ENCODE measurements around the gene ARID1B.

DNA sequence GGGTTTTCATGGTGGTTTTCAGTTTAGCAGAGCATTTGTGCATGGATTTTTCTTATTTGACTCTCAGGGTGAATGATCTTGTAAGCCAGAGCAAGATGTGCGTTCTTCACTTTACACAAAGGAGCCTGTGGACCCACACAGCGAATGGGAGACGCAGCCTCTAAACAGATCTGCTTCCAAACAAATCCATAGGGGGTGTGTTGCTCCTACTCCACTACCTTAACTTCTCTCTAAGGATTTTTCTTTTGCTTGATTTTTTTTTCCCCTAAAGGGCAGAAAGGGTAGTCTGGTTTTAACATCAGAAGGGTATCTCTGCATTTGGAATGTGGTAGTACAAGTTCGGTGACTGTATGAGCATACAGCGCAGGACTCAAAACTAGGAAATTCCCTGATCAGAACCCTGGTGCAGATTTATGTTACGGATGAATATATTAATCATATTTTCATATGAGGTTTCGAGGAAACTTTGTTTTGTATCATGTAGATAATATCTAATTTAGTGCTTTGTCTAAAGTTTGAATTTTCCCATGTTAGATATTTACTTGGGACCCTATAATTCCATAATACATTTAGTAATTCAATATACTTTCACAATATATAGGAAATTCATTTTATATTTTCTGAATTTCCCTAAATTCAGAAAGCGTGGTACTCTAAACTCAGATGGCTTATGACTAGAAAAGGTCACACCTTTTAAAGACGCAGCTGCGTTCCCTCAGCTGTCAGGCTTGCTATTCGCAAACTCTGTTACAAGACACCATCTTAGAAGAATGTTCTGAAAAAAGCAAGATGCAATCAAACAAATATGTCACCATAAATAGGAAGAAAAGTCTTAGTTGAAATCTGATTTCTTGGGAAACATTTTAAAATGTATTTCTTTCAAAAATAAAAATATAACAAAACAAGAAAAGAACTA lies 349.3 kb downstream of the ARID1B start:
- no peak for TF ChIP-seq MED1 (CRISPR knock-in tag; IDR thresholded peaks at IDR 0.05; ENCODE audit: borderline replicate concordance)
- no peak for TF ChIP-seq NFRKB (IDR thresholded peaks at IDR 0.05; ENCODE audit: low read depth)
- TF ChIP-seq ZNF696 (CRISPR knock-in tag; conservative IDR thresholded peaks at IDR 0.05), result no peak
